HepG2 (cell line): Measurements from ENCODE around the gene ZFP37.
"Not testable (repeated sequence)": the region's sequence is repeated elsewhere in the genome, so short reads cannot be mapped to it uniquely, and the experiment has no call there.

Source experiments
- RAD51 ChIP-seq: fragments of 450-650 bp; IDR thresholded peaks from 2 replicates; pipeline ENCODE4 v1.6.1; 2016; ENCODE audit warnings: borderline replicate concordance
- ZKSCAN5 ChIP-seq: sonication (generic); formaldehyde crosslinking; IDR thresholded peaks from 2 replicates; pipeline ENCODE4 v1.5.1; 2020; ENCODE audit warnings: mild to moderate bottlenecking, missing genetic modification reagents

- TF ChIP-seq RAD51; ZKSCAN5 (CRISPR knock-in tag): not testable (repeated sequence)
Measured at GRCh38 chr9:113061072-113061850, 4.7 kb upstream of the ZFP37 start.
